Measurements from ENCODE around the gene TEX53.

DNA sequence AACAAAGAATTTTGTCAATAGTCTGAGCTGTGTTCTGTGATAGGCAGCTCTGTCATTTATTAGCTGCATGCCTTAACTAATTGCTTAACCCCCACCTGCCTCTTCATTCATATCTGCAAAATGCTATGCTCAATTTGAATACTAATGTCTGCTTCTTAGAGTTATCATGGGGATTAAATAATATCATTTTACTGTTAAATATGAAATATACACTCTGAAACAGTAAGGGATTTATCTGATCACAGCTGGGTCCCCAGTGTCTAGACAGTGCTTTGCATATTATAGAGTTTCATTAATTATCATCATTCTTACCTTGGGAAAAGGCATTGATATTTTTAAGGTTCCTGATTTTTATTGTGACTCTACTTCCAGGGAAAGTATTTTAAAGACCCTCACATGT is 12.4 kb upstream of the TEX53 start:
- TF ChIP-seq CTCF (IDR thresholded peaks at IDR 0.05) (no peak), POLR2A (IDR thresholded peaks at IDR 0.05) (no peak)
